ENCODE results near the gene DPYSL4.

The DPYSL4 gene

GRCh38 chr10:132230557-132231210, 43.9 kb downstream of the DPYSL4 start:
- no peak for DNase-seq

- DNase-seq = no peak
Measured at GRCh38 chr10:132231656-132232022, 44.9 kb downstream of the DPYSL4 start.

- peak; percentile 43 for DNase-seq
Measured at GRCh38 chr10:132232023-132232951, 45.5 kb downstream of the DPYSL4 start.

GRCh38 chr10:132232981-132233380, 46.2 kb downstream of the DPYSL4 start:
- no peak for DNase-seq

- DNase-seq = no peak
Measured at GRCh38 chr10:132233501-132234085, 46.8 kb downstream of the DPYSL4 start.

- DNase-seq = no peak
Measured at GRCh38 chr10:132234860-132235259, 48.1 kb downstream of the DPYSL4 start.

- no peak for DNase-seq
Measured at GRCh38 chr10:132236161-132236560, 49.4 kb downstream of the DPYSL4 start.

GRCh38 chr10:132236881-132237280, 50.1 kb downstream of the DPYSL4 start:
- no peak for DNase-seq

GRCh38 chr10:132237396-132237795, 50.6 kb downstream of the DPYSL4 start:
- no peak for DNase-seq

- no peak for DNase-seq
Measured at GRCh38 chr10:132237871-132238270, 51.1 kb downstream of the DPYSL4 start.

GRCh38 chr10:132238371-132239125, 51.8 kb downstream of the DPYSL4 start:
- no peak for DNase-seq

- DNase-seq = no peak
Measured at GRCh38 chr10:132239126-132240031, 52.6 kb downstream of the DPYSL4 start.

- no peak for DNase-seq
Measured at GRCh38 chr10:132240156-132240555, 53.4 kb downstream of the DPYSL4 start.

- no peak for DNase-seq
Measured at GRCh38 chr10:132240581-132240980, 53.8 kb downstream of the DPYSL4 start.

GRCh38 chr10:132241086-132241485, 54.3 kb downstream of the DPYSL4 start:
- DNase-seq = no peak

- no peak for DNase-seq
Measured at GRCh38 chr10:132241496-132241895, 54.7 kb downstream of the DPYSL4 start.

GRCh38 chr10:132242103-132242840, 55.5 kb downstream of the DPYSL4 start:
- no peak for DNase-seq

GRCh38 chr10:132243141-132243540, 56.4 kb downstream of the DPYSL4 start:
- DNase-seq = no peak

- DNase-seq = no peak
Measured at GRCh38 chr10:132243626-132244025, 56.9 kb downstream of the DPYSL4 start.

GRCh38 chr10:132245056-132245455, 58.3 kb downstream of the DPYSL4 start:
- no peak for DNase-seq

- no peak for DNase-seq
Measured at GRCh38 chr10:132246296-132246695, 59.5 kb downstream of the DPYSL4 start.
